H1 (cell line): ENCODE measurements around the gene CHST9. TPM values are rescaled to one million over a fixed set of nuclear protein-coding genes. Genes with fewer than 3 reads are reported as not detected.

Experiments used
- CTCF ChIA-PET: fragments of 300-600 bp; sonication (Branson Sonifier 250); formaldehyde crosslinking; loops from one replicate; lab custom pipeline; 2021; ENCODE audit not compliant: partially characterized antibody; lab: Charles Lee
- POLR2A ChIA-PET: fragments of 300-600 bp; sonication (Branson Sonifier 250); formaldehyde crosslinking; loops from one replicate; lab custom pipeline; 2021; ENCODE audit warnings: inconsistent platforms; ENCODE audit not compliant: partially characterized antibody; lab: Charles Lee
- DNase-seq, 2 experiments: peaks; one replicate each; pipeline versions ENCODE4 v3.0.0 to v3.0.0-alpha.2; 2010 to 2022; ENCODE audit warnings: low spot score in 2 of 2, low read depth in 1 of 2, mixed read lengths in 1 of 2
- FAIRE-seq: peaks from 2 replicates; lab custom pipeline; 2011; peaks lifted over from hg19 to GRCh38; lab: Jason Lieb, UNC
- H2AFZ ChIP-seq: 2 replicates; pipeline ENCODE4 v1.8.1; 2012; ENCODE audit warnings: low read length, inconsistent platforms
- H2AK5ac ChIP-seq: 2 replicates; pipeline ENCODE4 v1.6.1; 2013; ENCODE audit warnings: low read depth, low read length
- H2BK120ac ChIP-seq: replicated peaks from 2 replicates; pipeline ENCODE3; 2013; ENCODE audit warnings: low read depth, low read length, inconsistent platforms
- H2BK12ac ChIP-seq: 2 replicates; pipeline ENCODE4 v1.6.1; 2013; ENCODE audit warnings: low read depth, low read length
- H2BK15ac ChIP-seq: 2 replicates; pipeline ENCODE4 v1.6.1; 2013; ENCODE audit warnings: low read length
- H2BK20ac ChIP-seq: 2 replicates; pipeline ENCODE4 v1.6.1; 2013; ENCODE audit warnings: low read length
- H2BK5ac ChIP-seq: 2 replicates; pipeline ENCODE4 v1.6.1; 2013; ENCODE audit warnings: low read depth, low read length
- H3K14ac ChIP-seq: 2 replicates; pipeline ENCODE4 v1.6.1; 2013; ENCODE audit warnings: inconsistent platforms; ENCODE audit not compliant: insufficient read length
- H3K18ac ChIP-seq: 2 replicates; pipeline ENCODE4 v1.6.1; 2013; ENCODE audit warnings: low read length; ENCODE audit errors: extremely low read depth
- H3K23ac ChIP-seq: 2 replicates; pipeline ENCODE4 v1.6.1; 2013; ENCODE audit warnings: inconsistent platforms; ENCODE audit not compliant: insufficient read length
- H3K23me2 ChIP-seq: 2 replicates; pipeline ENCODE4 v1.6.1; 2013; ENCODE audit warnings: low read depth, low read length
- H3K27ac ChIP-seq: 2 replicates; pipeline ENCODE4 v1.6.1; 2011; ENCODE audit warnings: low read depth, low read length, inconsistent platforms
- H3K27me3 ChIP-seq, 4 experiments: replicated peaks in 1 of 4; 1 replicate in 1 of 4; 2 replicates in 3 of 4; pipeline versions ENCODE4 v1.6.1 to v1.8.1; 2011 to 2013; ENCODE audit warnings: low read length in 3 of 4, mild to moderate bottlenecking in 3 of 4, inconsistent platforms in 2 of 4, mixed read lengths in 2 of 4, moderate library complexity in 1 of 4; ENCODE audit not compliant: control insufficient read depth in 3 of 4, insufficient read depth in 3 of 4; ENCODE audit errors: extremely low read depth in 1 of 4
- H3K36me3 ChIP-seq, 4 experiments: 2 replicates each; pipeline versions ENCODE4 v1.6.1 to v1.8.1; 2011 to 2013; ENCODE audit warnings: mild to moderate bottlenecking in 4 of 4, low read length in 3 of 4, moderate library complexity in 2 of 4, control low read depth in 1 of 4, inconsistent platforms in 1 of 4; ENCODE audit not compliant: insufficient read depth in 4 of 4, control insufficient read depth in 2 of 4
- H3K4ac ChIP-seq: replicated peaks from 2 replicates; pipeline ENCODE3; 2013; ENCODE audit warnings: low read length, low read depth, mixed read lengths, inconsistent platforms; ENCODE audit not compliant: insufficient read length
- H3K4me1 ChIP-seq, 4 experiments: replicated peaks in 1 of 4; 1 replicate in 1 of 4; 2 replicates in 3 of 4; pipeline versions ENCODE4 v1.6.1 to v1.8.1; 2011 to 2013; ENCODE audit warnings: low read length in 3 of 4, inconsistent platforms in 2 of 4, mixed read lengths in 1 of 4; ENCODE audit not compliant: insufficient read depth in 4 of 4, control insufficient read depth in 3 of 4
- H3K4me2 ChIP-seq, 2 experiments: 2 replicates each; pipeline versions ENCODE4 v1.6.1 to v1.8.1; 2011 to 2013; ENCODE audit warnings: low read depth in 2 of 2, low read length in 2 of 2, control low read depth in 1 of 2, inconsistent platforms in 1 of 2, mild to moderate bottlenecking in 1 of 2; ENCODE audit not compliant: insufficient read depth in 1 of 2
- H3K4me3 ChIP-seq, 4 experiments: fragments of 200-600, 300-600 bp in 1 of 4; sonication (generic), shearing (Covaris generic), sonication (Bioruptor Twin) in 1 of 4; 2 replicates each; pipeline versions ENCODE4 v1.5.1 to v1.8.1; 2011 to 2016; ENCODE audit warnings: low read length in 4 of 4, low read depth in 3 of 4, control low read depth in 2 of 4, inconsistent platforms in 2 of 4, mild to moderate bottlenecking in 2 of 4, mixed read lengths in 1 of 4, moderate library complexity in 1 of 4; ENCODE audit not compliant: insufficient read depth in 2 of 4; ENCODE audit errors: extremely low read depth in 1 of 4
- H3K56ac ChIP-seq: replicated peaks from 2 replicates; pipeline ENCODE3; 2013; ENCODE audit warnings: low read depth, mild to moderate bottlenecking, mixed read lengths, low read length, inconsistent platforms; ENCODE audit not compliant: insufficient read length
- H3K79me1 ChIP-seq: 2 replicates; pipeline ENCODE4 v1.6.1; 2013; ENCODE audit warnings: low read depth, low read length, control low read depth
- H3K79me2 ChIP-seq, 2 experiments: 2 replicates each; pipeline versions ENCODE4 v1.6.1 to v1.8.1; 2012 to 2013; ENCODE audit warnings: low read length in 2 of 2, mild to moderate bottlenecking in 2 of 2, inconsistent platforms in 1 of 2; ENCODE audit not compliant: insufficient read depth in 2 of 2, control insufficient read depth in 1 of 2
- H3K9ac ChIP-seq, 4 experiments: replicated peaks in 1 of 4; 1 replicate in 1 of 4; 2 replicates in 3 of 4; pipeline versions ENCODE4 v1.6.1 to v1.8.1; 2011 to 2013; ENCODE audit warnings: low read depth in 3 of 4, low read length in 3 of 4, control low read depth in 2 of 4, mild to moderate bottlenecking in 2 of 4, moderate library complexity in 2 of 4, inconsistent platforms in 1 of 4; ENCODE audit errors: extremely low read depth in 1 of 4
- H3K9me3 ChIP-seq, 2 experiments: 2 replicates each; pipeline versions ENCODE4 v1.6.1 to v1.8.1; 2012 to 2013; ENCODE audit warnings: mild to moderate bottlenecking in 2 of 2, moderate library complexity in 2 of 2, control low read depth in 1 of 2, inconsistent platforms in 1 of 2, low read depth in 1 of 2, low read length in 1 of 2, mixed read lengths in 1 of 2; ENCODE audit not compliant: insufficient read depth in 2 of 2
- H4K20me1 ChIP-seq, 2 experiments: replicated peaks in 1 of 2; 2 replicates each; pipeline versions ENCODE3 to v1.8.1; 2011 to 2013; ENCODE audit warnings: inconsistent platforms in 2 of 2, low read length in 2 of 2, mild to moderate bottlenecking in 1 of 2; ENCODE audit not compliant: insufficient read depth in 2 of 2, control insufficient read depth in 1 of 2
- H4K5ac ChIP-seq: 2 replicates; pipeline ENCODE4 v1.6.1; 2013; ENCODE audit warnings: low read length, low read depth, mixed read lengths, inconsistent platforms; ENCODE audit not compliant: insufficient read length
- H4K8ac ChIP-seq: 2 replicates; pipeline ENCODE4 v1.8.0; 2013; ENCODE audit warnings: mild to moderate bottlenecking, moderate library complexity, low read length, inconsistent platforms; ENCODE audit not compliant: insufficient read depth; ENCODE audit errors: extremely low read depth
- H4K91ac ChIP-seq: replicated peaks from 2 replicates; pipeline ENCODE3; 2013; ENCODE audit warnings: low read length, mixed read lengths, inconsistent platforms; ENCODE audit not compliant: insufficient read length
- ASH2L ChIP-seq: fragments of 200-600, 300-600 bp; sonication (generic); IDR thresholded peaks from one replicate; pipeline ENCODE4 v1.7.1; 2017; ENCODE audit warnings: low read length
- CTBP2 ChIP-seq: IDR thresholded peaks from 2 replicates; pipeline ENCODE4 v1.7.0; 2011; ENCODE audit warnings: borderline replicate concordance, mild to moderate bottlenecking, moderate library complexity, mixed read lengths, low read length; ENCODE audit not compliant: insufficient read depth, insufficient read length
- EZH2 ChIP-seq: fragments of 200-600 bp; sonication (generic); IDR thresholded peaks from 2 replicates; pipeline ENCODE4 v1.7.1; 2012; ENCODE audit warnings: low read depth, mild to moderate bottlenecking, moderate library complexity, low read length, inconsistent platforms; ENCODE audit not compliant: severe bottlenecking
- FOSL1 ChIP-seq: IDR thresholded peaks from 2 replicates; pipeline ENCODE4 v1.6.1; 2011; ENCODE audit warnings: mild to moderate bottlenecking, low read depth, low read length, moderate library complexity; ENCODE audit not compliant: insufficient read depth
- HDAC2 ChIP-seq, 2 experiments: fragments of 300-600 bp in 1 of 2; sonication (generic) in 1 of 2; IDR thresholded peaks; 2 replicates each; pipeline ENCODE4 v1.6.1; 2011 to 2012; ENCODE audit warnings: low read depth in 2 of 2, low read length in 2 of 2, mild to moderate bottlenecking in 2 of 2, moderate library complexity in 2 of 2, borderline replicate concordance in 1 of 2, inconsistent platforms in 1 of 2
- KDM4A ChIP-seq: IDR thresholded peaks from one replicate; pipeline ENCODE4 v1.7.1; 2012; ENCODE audit warnings: low read depth, mild to moderate bottlenecking, moderate library complexity, low read length, inconsistent platforms; ENCODE audit not compliant: severe bottlenecking
- PHF8 ChIP-seq: fragments of 200-600 bp; sonication (generic); conservative IDR thresholded peaks from 2 replicates; pipeline ENCODE4 v1.7.1; 2012; ENCODE audit warnings: low read depth, mild to moderate bottlenecking, inconsistent platforms, low read length, moderate library complexity
- RFX5 ChIP-seq: IDR thresholded peaks from 2 replicates; pipeline ENCODE4 v1.6.1; 2011; ENCODE audit warnings: low read depth, low read length, improper control_type of control experiment, borderline replicate concordance
- SIN3A ChIP-seq, 2 experiments: IDR thresholded peaks in 1 of 2; conservative IDR thresholded peaks in 1 of 2; 2 replicates each; pipeline ENCODE4 v1.6.1; 2011 to 2012; ENCODE audit warnings: low read length in 2 of 2, improper control_type of control experiment in 1 of 2, low read depth in 1 of 2, mild to moderate bottlenecking in 1 of 2
- SIX5 ChIP-seq: IDR thresholded peaks from 2 replicates; pipeline ENCODE4 v1.6.1; 2011; ENCODE audit warnings: mild to moderate bottlenecking, low read depth, low read length
- SP1 ChIP-seq: IDR thresholded peaks from 2 replicates; pipeline ENCODE4 v1.6.1; 2011; ENCODE audit warnings: low read depth, low read length
- WGBS, 2 experiments: shearing (Covaris generic) in 1 of 2; methylation state at CpG; one replicate each; pipeline versions ENCODE4 v1.1.6 to v1.1.7; 2013 to 2015; ENCODE audit warnings: low lambda C conversion rate in 2 of 2, mixed read lengths in 2 of 2, inconsistent platforms in 1 of 2, low coverage in 1 of 2, missing lambda C conversion rate in 1 of 2; ENCODE audit not compliant: insufficient replicate concordance in 2 of 2, insufficient coverage in 1 of 2, insufficient read length in 1 of 2; ENCODE audit errors: extremely low coverage in 1 of 2, missing lambda C conversion rate in 1 of 2; 5-methylcytosine and 5-hydroxymethylcytosine counted together
- polyA plus RNA-seq, 7 experiments: library from polyadenylated mRNA; depleted of rRNA in 3 of 7; stranded (reverse) in 5 of 7; unstranded in 2 of 7; fragments of >200 nt in 5 of 7; fragments of 200-250 nt in 2 of 7; gene quantifications; 1 replicate in 5 of 7; 2 replicates in 1 of 7; 4 replicates in 1 of 7; pipeline versions ENCODE4 v1.2.1 to v1.2.3, GENCODE V29; 2011 to 2013; ENCODE audit warnings: missing spikeins in 2 of 7, mixed read lengths in 2 of 7
- total RNA-seq: library from RNA; stranded (reverse); fragmentation: NEBNext Ultra II Directional; extraction: Animal tissue kit (Norgen Biotek cat#: 25700); gene quantifications from 2 replicates; pipeline ENCODE4 v1.2.1, GENCODE V29; 2021

Gene CHST9
- total and polyA plus RNA-seq, 2 of the 8 experiments (the other 6 are each of a cell fraction or from before 2014, with no cell fraction given), result 3.2 to 24.3 TPM

DNA sequence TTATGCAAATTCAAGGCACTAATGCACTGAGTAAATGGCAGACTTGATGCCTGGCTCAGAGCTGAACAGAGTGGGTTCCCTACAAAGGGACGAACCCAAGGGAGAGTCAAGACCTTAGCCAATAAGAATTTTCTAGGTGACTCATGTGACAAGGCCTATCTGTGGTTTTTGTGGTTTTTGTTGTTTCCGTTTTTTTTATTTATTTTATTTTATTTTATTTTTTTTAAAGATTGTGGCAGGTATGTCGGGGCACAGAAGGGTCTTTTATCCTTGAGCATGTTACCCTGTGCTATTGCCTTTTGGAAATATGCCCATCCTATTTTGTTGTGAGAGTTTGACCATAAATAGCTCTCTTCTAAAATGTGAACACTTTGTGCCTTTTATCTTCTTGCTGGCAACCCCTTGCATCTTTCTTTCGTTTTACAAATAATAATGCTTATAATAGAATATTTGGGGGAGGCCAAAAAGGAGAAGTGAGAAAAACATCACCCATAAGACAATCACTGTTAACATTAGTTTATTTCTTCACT, 206.2 kb downstream of the CHST9 start:
- H3K9ac ChIP-seq, result no peak overlapping the region
- H3K27me3 ChIP-seq, result no peaks in the 10 kb centered on the region
- no peak overlapping the region for H3K18ac ChIP-seq
- H2AK5ac ChIP-seq, result no peak overlapping the region
- no peaks in the 10 kb centered on the region for H3K79me1 ChIP-seq
- no peak overlapping the region for H2BK5ac ChIP-seq
- no peaks in the 10 kb centered on the region for H4K20me1 ChIP-seq
- no peak overlapping the region for H3K4me2 ChIP-seq
- no peaks in the 10 kb centered on the region for H3K36me3 ChIP-seq
- no peak overlapping the region for H3K4me3 ChIP-seq
- no peak overlapping the region for H3K23ac ChIP-seq
- H2BK12ac ChIP-seq, result no peak overlapping the region
- no peak overlapping the region for H4K5ac ChIP-seq
- POLR2A ChIA-PET, result no interaction called here
- no peaks in the 10 kb centered on the region for H3K23me2 ChIP-seq
- no peak overlapping the region for H3K14ac ChIP-seq
- H3K4ac ChIP-seq, result no peak overlapping the region
- no peaks in the 10 kb centered on the region for H3K9me3 ChIP-seq
- no peak overlapping the region for H2AFZ ChIP-seq
- no peak overlapping the region for H2BK20ac ChIP-seq
- H3K79me2 ChIP-seq, result no peaks in the 10 kb centered on the region
- H3K56ac ChIP-seq, result no peak overlapping the region
- H3K27ac ChIP-seq, result no peak overlapping the region
- CTCF ChIA-PET, result no interaction called here
- H2BK15ac ChIP-seq, result no peak overlapping the region
- H4K8ac ChIP-seq, result no peak overlapping the region
- no peak for FAIRE-seq
- H3K4me1 ChIP-seq, result no peaks in the 10 kb centered on the region
- no peak for DNase-seq
- H4K91ac ChIP-seq, result no peak overlapping the region
- 89% methylated on average over 4 of the region's 4 CpGs; no CpG with 5 or more reads in 1 of the 2 experiments for WGBS, 2 experiments
- H2BK120ac ChIP-seq, result no peak overlapping the region
- no peak for TF ChIP-seq SP1
- TF ChIP-seq SIX5, result no peak
- TF ChIP-seq RFX5, result no peak
- TF ChIP-seq PHF8, result no peak
- no peak for TF ChIP-seq FOSL1
- TF ChIP-seq KDM4A, result no peak
- no peak for TF ChIP-seq CTBP2
- TF ChIP-seq ASH2L, result no peak
- TF ChIP-seq HDAC2 (IDR thresholded peaks at IDR 0.05; ENCODE audit: borderline replicate concordance in 1 of 2, low read depth in 2 of 2, low read length in 2 of 2), result no peak
- no peak for TF ChIP-seq EZH2
- no peak for TF ChIP-seq SIN3A (conservative IDR thresholded peaks at IDR 0.05 in 1 of 2, IDR thresholded peaks at IDR 0.05 in 1 of 2; ENCODE audit: low read depth in 1 of 2, low read length in 2 of 2)
